ENCODE results near the gene CUL9. TPM values are rescaled to one million over a fixed set of nuclear protein-coding genes. Genes with fewer than 3 reads are reported as not detected.

CUL9 gene
- total RNA-seq, 1 donor from 2014 or later: 11.1 TPM

DNA sequence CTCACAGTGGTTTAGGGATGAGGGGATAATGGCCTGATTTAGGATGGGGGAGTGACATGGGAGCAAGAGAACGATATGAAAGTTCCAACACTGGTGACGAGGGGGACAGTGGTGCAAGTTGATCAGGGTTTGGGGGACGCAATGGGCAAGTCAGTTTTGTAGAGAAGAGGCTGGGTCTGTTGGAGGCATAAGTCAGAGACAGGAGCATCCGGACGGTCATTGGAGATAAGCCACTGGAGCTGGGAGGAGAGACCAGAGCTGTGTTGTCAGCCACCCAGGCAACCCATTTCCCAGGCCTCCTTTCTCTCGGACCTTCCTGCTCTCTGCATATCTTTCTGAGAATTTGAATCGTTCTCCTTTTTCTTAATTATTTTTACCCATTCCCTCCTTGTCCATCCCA lies 37.8 kb downstream of the CUL9 start:
- TF ChIP-seq EZH2 (IDR thresholded peaks at IDR 0.05; ENCODE audit: insufficient read depth, low read length): no peak
- TF ChIP-seq, protein P1, sequence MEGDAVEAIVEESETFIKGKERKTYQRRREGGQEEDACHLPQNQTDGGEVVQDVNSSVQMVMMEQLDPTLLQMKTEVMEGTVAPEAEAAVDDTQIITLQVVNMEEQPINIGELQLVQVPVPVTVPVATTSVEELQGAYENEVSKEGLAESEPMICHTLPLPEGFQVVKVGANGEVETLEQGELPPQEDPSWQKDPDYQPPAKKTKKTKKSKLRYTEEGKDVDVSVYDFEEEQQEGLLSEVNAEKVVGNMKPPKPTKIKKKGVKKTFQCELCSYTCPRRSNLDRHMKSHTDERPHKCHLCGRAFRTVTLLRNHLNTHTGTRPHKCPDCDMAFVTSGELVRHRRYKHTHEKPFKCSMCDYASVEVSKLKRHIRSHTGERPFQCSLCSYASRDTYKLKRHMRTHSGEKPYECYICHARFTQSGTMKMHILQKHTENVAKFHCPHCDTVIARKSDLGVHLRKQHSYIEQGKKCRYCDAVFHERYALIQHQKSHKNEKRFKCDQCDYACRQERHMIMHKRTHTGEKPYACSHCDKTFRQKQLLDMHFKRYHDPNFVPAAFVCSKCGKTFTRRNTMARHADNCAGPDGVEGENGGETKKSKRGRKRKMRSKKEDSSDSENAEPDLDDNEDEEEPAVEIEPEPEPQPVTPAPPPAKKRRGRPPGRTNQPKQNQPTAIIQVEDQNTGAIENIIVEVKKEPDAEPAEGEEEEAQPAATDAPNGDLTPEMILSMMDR (IDR thresholded peaks at IDR 0.05; ENCODE audit: insufficient read depth, low read depth, low read length): no peak
- FAIRE-seq: no peak
- peaks cover 8% of the 10 kb centered on the region for H3K36me3 ChIP-seq (ENCODE audit: insufficient read depth, low read length)

DNA sequence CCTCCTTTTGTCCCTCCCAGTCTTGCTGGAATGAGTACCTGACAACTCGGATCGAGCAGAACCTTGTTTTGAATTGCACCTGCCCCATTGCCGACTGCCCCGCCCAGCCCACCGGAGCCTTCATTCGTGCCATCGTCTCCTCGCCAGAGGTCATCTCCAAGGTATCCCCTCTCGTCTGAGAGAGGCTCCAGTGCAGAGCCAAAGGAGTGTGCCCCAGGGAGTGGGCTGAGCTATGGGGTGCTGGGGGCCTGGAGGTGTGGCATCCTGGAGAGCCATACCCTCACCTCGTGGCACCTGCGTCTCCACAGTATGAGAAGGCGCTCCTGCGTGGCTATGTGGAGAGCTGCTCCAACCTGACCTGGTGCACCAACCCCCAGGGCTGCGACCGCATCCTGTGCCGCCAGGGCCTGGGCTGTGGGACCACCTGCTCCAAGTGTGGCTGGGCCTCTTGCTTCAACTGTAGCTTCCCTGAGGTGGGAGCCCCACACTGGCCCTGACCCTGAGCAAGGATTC lies 38.5 kb downstream of the CUL9 start:
- H3K27ac ChIP-seq (ENCODE audit: low read depth, low read length): no peak overlapping the region
- H3K79me2 ChIP-seq (ENCODE audit: insufficient read depth, low read length): no peaks in the 10 kb centered on the region
- no peaks in the 10 kb centered on the region for H3K27me3 ChIP-seq (ENCODE audit: insufficient read depth, low read length)
- H3K27me3 Mint-ChIP-seq (ENCODE audit: low read depth, unreplicated experiment): peaks cover 2% of the 10 kb centered on the region
- no peak overlapping the region for H2AFZ ChIP-seq (ENCODE audit: low read depth, low read length)
- no peak overlapping the region for H3K4me3 ChIP-seq (ENCODE audit: insufficient read depth, low read depth, low read length)
- H3K9ac ChIP-seq (ENCODE audit: low read length): no peak overlapping the region
- peaks cover 16% of the 10 kb centered on the region for H3K4me1 Mint-ChIP-seq (ENCODE audit: low read depth, unreplicated experiment)
- H3K36me3 ChIP-seq (ENCODE audit: insufficient read depth, low read length): peaks cover 8% of the 10 kb centered on the region
- no peak for FAIRE-seq
- no peaks in the 10 kb centered on the region for H4K20me1 ChIP-seq (ENCODE audit: insufficient read depth, low read length)
- no peak for TF ChIP-seq EZH2 (IDR thresholded peaks at IDR 0.05; ENCODE audit: insufficient read depth, low read length)
- TF ChIP-seq, protein P1 (IDR thresholded peaks at IDR 0.05; ENCODE audit: insufficient read depth, low read depth, low read length): no peak
- no peak overlapping the region for H3K27ac Mint-ChIP-seq (ENCODE audit: unreplicated experiment)
- no peak overlapping the region for H3K4me2 ChIP-seq (ENCODE audit: low read length)
- H3K36me3 Mint-ChIP-seq (ENCODE audit: low read depth, unreplicated experiment): peaks cover 44% of the 10 kb centered on the region
- DNase-seq (ENCODE audit: low read depth): no peak
- no peaks in the 10 kb centered on the region for H3K9me3 ChIP-seq (ENCODE audit: insufficient read depth, low read depth, low read length)
- H3K9me3 Mint-ChIP-seq (ENCODE audit: unreplicated experiment): no peaks in the 10 kb centered on the region
- no peak overlapping the region for H3K4me3 Mint-ChIP-seq (ENCODE audit: unreplicated experiment)
- peaks cover 9% of the 10 kb centered on the region for H3K4me1 ChIP-seq (ENCODE audit: insufficient read depth, low read length)

More for the DNA sequence above, 37.8 kb downstream of the CUL9 start:
- H2AFZ ChIP-seq (ENCODE audit: low read depth, low read length): no peak overlapping the region
- H3K9ac ChIP-seq (ENCODE audit: low read length): no peak overlapping the region
- Mint-ChIP-seq H3K36me3 (ENCODE audit: low read depth, unreplicated experiment) (peaks cover 47% of the 10 kb centered on the region), H3K4me3 (ENCODE audit: unreplicated experiment) (no peak overlapping the region), H3K27ac (ENCODE audit: unreplicated experiment) (no peak overlapping the region), H3K27me3 (ENCODE audit: low read depth, unreplicated experiment) (peaks cover 2% of the 10 kb centered on the region), H3K4me1 (ENCODE audit: low read depth, unreplicated experiment) (peaks cover 16% of the 10 kb centered on the region), H3K9me3 (ENCODE audit: unreplicated experiment) (peaks cover 2% of the 10 kb centered on the region)
- H3K79me2 ChIP-seq (ENCODE audit: insufficient read depth, low read length): no peaks in the 10 kb centered on the region
- H3K4me2 ChIP-seq (ENCODE audit: low read length): no peak overlapping the region
- no peaks in the 10 kb centered on the region for H3K9me3 ChIP-seq (ENCODE audit: insufficient read depth, low read depth, low read length)
- no peak overlapping the region for H3K4me3 ChIP-seq (ENCODE audit: insufficient read depth, low read depth, low read length)
- no peak for DNase-seq (ENCODE audit: low read depth)
- H3K27ac ChIP-seq (ENCODE audit: low read depth, low read length): no peak overlapping the region
- H3K4me1 ChIP-seq (ENCODE audit: insufficient read depth, low read length): peaks cover 9% of the 10 kb centered on the region
- H3K27me3 ChIP-seq (ENCODE audit: insufficient read depth, low read length): no peaks in the 10 kb centered on the region
- H4K20me1 ChIP-seq (ENCODE audit: insufficient read depth, low read length): no peaks in the 10 kb centered on the region

All from astrocyte (in vitro differentiated cells and primary cell).